ENCODE results near the gene MESP1.
"Not testable (repeated sequence)": the region's sequence is repeated elsewhere in the genome, so short reads cannot be mapped to it uniquely, and the experiment has no call there.

MESP1 gene, protein sequence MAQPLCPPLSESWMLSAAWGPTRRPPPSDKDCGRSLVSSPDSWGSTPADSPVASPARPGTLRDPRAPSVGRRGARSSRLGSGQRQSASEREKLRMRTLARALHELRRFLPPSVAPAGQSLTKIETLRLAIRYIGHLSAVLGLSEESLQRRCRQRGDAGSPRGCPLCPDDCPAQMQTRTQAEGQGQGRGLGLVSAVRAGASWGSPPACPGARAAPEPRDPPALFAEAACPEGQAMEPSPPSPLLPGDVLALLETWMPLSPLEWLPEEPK

GRCh38 chr15:89750560-89751542 is at the start of gene MESP1:
MESP1 (minus strand) TSS chr15:89751249; CDS start chr15:89751231, 18 bp downstream.
- DNase-seq (ENCODE audit: low spot score): peak; percentile 91

DNA sequence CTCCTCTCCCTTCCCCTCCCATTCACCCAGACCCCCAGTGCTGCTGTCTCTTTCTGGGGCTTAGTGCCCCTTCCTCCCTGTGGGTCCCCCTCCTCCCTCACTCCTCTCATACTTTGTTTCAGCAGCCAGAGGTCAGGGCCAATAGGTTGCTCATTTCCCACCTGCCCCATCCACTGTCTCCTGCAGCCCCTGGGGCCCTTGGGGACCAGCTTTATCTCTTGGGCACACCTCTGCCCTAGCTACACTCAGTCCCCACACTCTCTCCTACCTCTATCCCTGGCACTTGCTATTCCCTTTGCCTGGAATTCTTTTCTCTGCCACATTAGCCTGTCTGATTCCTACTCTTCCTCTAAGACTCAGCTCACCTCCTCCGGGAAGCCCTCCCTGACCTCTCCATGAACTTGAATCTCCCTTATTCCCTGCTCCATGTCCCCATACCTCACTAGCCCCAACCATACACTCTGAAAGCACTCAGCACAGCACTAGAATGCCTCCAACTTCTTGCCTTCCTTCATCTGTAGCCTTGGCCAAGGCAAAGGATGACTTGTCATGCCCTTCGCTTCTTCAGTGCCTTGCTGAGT is 49.0 kb upstream of the MESP1 start:
- no peak for DNase-seq (ENCODE audit: low spot score)

DNA sequence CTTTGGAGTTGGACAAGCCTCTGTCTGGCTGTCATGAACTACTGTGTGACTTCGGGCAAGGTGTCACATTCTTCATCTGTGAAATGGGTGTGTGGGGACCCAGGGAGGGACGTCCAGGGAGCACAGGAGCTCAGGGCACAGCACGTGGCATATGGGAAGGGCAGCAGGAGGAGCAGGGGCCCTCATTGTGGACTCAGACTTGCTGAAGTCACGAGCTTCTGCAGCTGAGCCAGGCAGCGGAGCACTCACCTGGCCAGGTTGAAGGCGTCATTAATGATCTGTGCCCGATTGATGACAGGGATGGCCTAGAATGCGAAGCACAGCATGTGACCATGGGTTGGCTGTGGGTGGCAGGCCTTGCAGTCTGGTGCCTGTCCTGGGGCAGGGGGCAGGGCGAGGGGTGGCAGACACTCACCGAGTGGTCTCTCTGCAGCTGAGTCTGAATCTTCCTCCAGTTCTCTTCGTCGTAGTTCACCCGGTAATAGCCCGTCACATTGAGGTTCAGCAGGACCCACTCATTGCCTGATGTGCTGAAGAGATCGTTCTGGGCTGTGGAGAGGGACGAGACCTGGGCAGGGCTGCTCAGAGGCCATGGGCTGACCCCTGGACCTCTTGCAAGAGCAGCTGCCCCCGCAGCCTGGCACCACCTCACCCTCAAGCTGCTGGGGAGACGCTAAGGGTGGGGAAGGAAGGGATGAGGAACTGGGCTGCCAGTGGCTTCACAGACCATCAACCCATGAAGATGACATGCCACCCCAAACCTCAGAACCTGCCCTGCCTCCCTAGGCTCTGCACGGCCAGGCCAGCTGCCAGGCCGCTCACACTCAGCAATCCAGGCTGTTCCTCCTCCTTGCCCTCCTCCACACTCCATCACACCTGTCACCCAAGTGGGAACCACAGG is 48.2 kb upstream of the MESP1 start:
- DNase-seq (ENCODE audit: low spot score): no peak

DNA sequence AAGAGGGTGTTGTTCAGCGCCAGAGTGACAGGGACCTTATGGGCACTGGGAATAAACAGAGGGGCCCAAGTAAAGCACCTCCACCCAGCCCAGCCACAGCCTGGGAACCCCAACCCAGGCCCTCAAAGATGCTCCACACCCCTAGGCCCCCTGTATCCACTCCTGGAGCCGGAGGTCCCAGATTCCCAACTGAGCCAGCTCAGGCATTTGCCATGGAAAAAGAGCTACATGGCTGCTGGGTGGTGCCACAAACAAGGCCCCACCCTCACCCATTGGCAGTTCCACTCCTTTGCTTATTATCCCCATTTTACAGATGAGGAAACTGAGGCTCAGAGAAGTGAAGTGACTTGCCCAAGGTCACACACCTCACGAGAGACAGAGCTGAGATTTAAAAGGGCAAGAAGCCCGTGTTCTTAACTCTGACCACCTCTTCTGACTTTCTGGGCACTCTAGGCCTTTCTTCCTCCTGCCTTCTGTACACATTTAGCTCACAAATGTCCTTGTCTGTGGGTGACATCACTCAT is 46.7 kb upstream of the MESP1 start:
- no peak for DNase-seq (ENCODE audit: low spot score)

GRCh38 chr15:89795996-89796395 is 44.9 kb upstream of the MESP1 start:
- no peak for DNase-seq (ENCODE audit: low spot score)

- DNase-seq (ENCODE audit: low spot score): no peak
These were observed 43.7 kb upstream of the MESP1 start for GRCh38 chr15:89794627-89795241.

DNA sequence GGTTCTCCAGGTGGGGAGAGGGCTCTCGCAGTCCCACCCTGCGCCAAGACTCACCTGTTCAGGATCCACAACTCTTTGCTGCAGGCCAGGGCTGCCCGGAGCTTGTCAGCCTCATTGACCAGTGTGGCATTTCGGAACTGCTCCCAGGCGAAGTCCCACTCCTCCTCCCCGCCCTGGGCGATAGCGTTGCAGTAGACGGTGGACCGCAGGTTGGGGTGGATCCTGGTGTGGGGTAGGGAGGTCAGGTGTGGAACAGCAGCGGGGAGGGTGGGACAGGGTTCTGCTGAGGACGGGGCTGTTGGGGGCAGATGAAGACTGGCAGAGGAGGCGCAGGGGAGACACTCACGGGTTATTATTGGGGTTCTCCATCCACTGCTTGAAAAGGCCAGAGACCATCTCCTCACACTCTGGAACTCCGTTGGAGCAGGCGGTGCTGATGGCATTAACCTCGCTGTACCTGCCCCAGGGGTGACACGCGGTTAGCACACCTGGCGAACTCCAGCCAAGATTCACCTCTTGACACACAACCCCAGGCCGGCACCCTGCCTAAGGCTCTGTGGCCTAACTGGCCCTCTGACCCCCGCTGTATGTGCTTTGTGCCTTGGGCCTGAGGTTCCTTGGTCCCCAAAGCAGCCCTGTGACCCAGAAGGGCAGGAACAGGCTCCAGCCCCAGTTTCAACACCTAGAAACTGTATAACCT is 41.2 kb upstream of the MESP1 start:
- DNase-seq (ENCODE audit: low spot score): no peak

- no peak for DNase-seq (ENCODE audit: low spot score)
These were observed 39.6 kb upstream of the MESP1 start for GRCh38 chr15:89790661-89791060.

DNA sequence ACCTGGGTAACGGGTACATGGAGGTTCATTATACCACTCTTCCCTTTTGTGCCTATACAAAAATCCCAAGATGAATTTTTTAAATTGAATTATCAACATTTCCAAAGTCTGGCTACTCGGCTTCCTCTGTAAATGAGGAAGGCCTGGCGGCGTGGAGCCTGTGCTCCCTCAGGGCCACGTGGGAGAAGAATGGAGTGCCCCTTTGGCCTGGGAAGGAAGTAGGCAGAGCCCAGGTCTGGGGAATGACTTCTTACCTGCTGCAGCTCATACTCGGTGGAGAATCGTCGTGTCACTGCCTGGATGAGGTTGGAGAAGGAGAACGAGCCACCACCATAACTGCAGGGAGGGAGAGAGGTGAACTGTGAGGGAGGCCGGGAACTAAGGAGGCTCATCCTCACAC is 39.2 kb upstream of the MESP1 start:
- DNase-seq (ENCODE audit: low spot score): no peak

- DNase-seq (ENCODE audit: low spot score): not testable (repeated sequence)
These were observed 37.5 kb upstream of the MESP1 start for GRCh38 chr15:89788585-89788984.

- no peak for DNase-seq (ENCODE audit: low spot score)
These were observed 36.9 kb upstream of the MESP1 start for GRCh38 chr15:89787944-89788343.

DNA sequence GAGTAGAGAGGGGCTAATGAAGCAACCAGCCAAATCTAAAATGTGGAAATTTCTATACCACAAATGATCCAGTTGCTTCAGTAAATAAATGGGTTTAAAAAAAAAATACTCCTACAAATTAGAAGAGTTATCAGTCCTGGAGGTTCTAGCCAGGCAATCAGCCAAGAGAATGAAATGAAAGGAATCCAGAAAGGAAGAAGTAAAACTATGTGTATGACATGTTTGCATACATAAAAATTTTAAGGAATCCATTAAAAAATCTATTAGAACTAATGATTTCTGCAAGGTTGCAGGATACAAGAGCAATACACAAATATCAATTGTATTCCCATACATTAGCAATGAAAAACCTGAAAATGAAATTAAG is 34.7 kb upstream of the MESP1 start:
- DNase-seq (ENCODE audit: low spot score): no peak

DNA sequence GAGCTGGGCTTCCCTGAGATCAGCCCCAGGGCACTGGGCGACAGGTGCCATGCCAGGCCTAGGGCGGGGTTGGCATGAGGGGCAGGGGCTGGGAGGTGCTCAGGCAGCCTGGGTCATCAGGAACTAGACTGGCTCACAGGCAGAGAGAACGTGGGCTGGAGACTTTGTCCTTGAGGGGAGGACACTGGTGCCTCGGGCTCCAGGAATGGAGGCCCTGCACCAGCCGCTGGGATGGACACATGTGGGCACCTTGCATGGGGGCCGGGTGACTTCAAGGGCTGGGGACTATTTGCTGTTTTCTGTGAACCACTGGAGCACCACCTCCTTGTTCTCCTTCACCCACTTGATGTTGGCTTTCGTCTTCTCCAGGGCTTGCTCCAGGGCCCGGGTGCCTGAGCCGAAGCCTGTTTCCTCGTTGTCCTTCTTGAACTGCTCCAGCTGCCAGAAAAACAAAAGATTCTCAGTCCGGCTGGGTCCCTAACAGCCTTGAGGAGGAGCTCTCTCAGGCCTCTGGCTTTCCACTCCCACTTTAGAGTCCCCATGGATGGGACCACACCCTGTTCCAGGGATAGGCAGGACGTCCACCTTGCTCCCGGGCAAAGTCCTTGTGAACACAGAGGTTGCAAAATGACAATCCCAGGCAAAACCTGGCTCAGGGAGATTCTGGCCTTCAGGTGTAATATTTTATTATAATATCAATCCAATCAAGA is 34.2 kb upstream of the MESP1 start:
- DNase-seq (ENCODE audit: low spot score): no peak

DNA sequence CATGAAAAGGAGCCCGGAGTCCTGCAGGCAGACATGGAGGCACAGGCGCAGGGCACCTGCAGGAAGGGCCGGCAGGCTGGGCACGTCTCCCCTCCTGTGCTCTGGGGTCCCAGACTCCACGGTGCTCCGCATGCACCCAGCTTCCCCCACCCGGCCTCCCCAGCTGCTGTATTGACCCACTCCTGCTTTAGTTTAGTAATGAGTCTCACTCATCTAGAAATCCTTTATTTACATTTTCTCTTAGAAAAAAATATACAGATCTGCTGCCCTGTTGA is 33.6 kb upstream of the MESP1 start:
- DNase-seq (ENCODE audit: low spot score): no peak

GRCh38 chr15:89783861-89784685 is 33.0 kb upstream of the MESP1 start:
- no peak for DNase-seq (ENCODE audit: low spot score)

DNA sequence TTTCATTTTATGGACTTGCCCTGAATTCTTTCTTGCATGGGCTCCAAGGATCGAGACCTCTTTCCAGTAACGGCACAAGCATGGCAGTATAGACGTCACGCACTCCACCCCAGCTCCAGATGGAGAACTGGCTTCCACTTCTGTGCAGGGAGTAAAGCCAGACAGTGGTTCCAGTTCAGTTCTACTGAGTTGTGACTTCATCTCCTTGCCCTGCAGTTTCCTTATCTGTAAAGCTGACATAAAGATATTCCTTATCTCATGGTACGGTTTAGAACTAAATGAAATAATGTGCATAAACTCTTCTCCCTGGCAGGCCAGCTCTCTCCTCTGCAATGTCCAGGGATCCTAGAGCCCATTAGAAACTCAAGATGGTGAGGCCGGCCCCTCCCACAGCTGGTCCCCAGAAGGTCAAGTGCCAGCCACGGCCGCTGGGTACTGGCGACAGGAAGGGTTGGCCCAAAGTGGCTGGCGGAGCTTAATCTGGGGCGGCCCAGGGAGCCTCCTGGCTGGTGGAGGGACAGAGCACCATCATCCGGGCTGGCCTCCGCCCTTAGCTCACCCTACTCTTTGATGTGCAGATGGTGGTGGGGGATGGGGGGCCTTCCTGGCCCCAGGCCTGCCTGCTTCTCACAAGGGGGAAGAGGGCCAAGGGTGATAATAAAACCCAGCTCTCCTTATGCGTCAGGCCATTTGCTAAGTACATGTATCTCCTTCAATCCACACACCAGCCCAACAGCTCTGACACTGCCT is 32.2 kb upstream of the MESP1 start:
- no peak for DNase-seq (ENCODE audit: low spot score)

DNA sequence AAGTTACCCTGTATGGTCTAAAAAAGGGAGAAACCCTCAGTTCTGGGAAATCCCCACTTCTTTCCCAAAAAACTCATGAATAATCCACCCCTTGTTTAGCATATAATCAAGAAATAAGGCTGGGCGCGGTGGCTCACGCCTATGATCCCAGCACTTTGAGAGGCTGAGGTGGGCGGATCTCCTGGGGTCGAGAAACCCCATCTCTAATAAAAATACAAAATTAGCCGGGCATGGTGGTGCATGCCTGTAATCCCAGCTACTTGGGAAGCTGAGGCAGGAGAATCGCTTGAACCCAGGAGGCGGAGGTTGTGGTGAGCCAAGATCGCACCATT is 31.5 kb upstream of the MESP1 start:
- not testable (repeated sequence) for DNase-seq (ENCODE audit: low spot score)

- peak; percentile 40 for DNase-seq (ENCODE audit: low spot score)
These were observed 31.0 kb upstream of the MESP1 start for GRCh38 chr15:89781891-89782618.
